Measurements from ENCODE around the gene B4GALNT4.
"Not testable (repeated sequence)": the region's sequence is repeated elsewhere in the genome, so short reads cannot be mapped to it uniquely, and the experiment has no call there.

B4GALNT4 gene

GRCh38 chr11:375065-376025, 6.0 kb downstream of the B4GALNT4 start:
- DNase-seq (ENCODE audit: low read depth), result no peak

GRCh38 chr11:376531-377173, 7.4 kb downstream of the B4GALNT4 start:
- no peak for DNase-seq (ENCODE audit: low read depth)

DNA sequence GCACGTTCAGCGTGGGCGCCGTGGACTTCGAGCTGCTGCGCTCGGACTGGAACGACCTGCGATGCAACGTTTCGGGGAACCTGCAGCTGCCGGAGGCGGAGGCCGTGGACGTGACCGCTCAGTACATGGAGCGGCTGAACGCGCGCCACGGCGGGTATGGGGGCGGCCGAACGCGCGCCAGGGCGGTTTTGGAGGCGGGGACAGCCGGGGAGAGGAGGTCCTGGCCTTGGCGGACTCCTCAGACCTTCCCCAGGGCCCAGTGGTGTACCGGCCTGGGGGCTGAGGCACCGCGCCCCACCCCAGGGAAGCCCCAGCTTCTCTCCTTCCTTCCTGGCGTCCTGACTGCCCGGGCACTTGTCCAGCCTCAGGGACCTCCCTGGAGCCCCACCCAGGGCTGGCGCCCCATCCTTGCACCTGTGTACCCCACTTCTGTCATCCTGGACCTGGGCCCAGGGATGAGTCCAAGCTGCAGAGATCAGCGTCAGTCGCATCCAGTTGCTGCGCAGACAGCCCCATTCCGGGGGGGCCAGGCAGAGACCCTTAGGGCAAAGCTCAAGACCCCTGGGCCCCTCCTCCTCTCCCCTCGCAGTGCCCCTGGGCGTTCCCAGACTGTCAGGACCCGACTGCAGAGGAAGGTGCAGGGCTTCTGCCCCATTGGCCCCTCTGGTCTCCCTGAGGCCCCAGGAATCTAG, 8.0 kb downstream of the B4GALNT4 start:
- no peak for DNase-seq (ENCODE audit: low read depth)

DNA sequence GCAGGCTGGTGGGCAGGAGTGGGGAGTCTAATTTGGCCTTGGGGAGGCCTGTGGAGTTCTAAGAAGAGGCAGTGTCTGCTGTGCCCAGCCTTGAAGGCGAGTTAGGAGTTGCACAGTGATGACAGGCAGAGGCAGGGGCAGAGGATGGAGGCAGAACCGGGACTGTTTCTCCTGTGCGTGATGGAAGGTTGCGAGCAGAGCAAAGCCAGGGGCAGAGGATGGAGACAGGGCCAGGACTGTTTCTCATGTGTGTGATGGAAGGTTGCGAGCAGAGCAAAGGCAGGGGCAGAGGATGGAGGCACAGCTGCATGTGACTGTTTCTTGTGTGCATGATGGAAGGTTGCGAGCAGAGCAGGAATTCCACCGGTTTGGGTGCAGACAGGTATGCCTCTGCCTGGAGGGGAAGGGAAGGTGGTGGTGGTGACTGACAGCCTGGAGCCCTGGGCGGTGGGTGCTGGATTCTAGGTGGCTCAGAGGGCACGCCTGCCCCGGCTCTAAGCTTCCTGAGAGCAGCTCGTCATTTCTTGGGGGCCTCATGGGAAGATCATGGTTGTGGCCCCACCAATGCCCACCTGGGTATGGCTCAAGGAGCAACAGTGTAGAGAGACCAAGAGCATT, 8.7 kb downstream of the B4GALNT4 start:
- DNase-seq (ENCODE audit: low read depth), result no peak

- no peak for DNase-seq (ENCODE audit: low read depth)
Measured at GRCh38 chr11:379205-380094, 10.2 kb downstream of the B4GALNT4 start.

- DNase-seq (ENCODE audit: low read depth), result no peak
Measured at GRCh38 chr11:380095-380480, 10.8 kb downstream of the B4GALNT4 start.

- no peak for DNase-seq (ENCODE audit: low read depth)
Measured at GRCh38 chr11:380491-380890, 11.2 kb downstream of the B4GALNT4 start.

- no peak for DNase-seq (ENCODE audit: low read depth)
Measured at GRCh38 chr11:380996-381395, 11.7 kb downstream of the B4GALNT4 start.

DNA sequence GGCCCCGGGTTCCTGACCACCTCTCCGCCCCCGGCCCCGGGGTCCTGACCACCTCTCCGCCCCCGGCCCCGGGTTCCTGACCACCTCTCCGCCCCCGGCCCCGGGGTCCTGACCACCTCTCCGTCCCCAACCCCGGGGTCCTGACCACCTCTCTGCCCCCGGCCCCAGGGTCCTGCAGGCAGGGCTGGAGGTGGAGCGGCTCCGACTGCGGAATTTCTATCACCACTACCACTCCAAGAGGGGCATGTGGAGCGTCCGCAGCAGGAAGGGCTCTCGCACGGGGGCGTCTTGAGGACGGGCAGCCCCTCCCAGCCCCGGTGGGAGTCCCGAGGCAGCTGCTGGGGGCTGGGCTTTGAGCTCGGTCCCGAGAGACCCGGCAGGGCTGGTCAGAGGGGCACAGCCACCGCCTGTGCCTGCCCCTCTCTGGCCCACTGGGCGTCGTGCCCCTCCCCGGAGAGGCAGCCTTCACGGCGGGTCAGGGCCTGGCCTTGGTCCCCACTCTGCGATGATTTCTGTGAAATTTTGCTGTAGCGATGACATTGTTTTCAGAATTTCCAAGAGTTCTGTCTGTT, 12.3 kb downstream of the B4GALNT4 start:
- DNase-seq (ENCODE audit: low read depth), result no peak

- no peak for DNase-seq (ENCODE audit: low read depth)
Measured at GRCh38 chr11:382081-382629, 12.9 kb downstream of the B4GALNT4 start.

GRCh38 chr11:383431-383830, 14.1 kb downstream of the B4GALNT4 start:
- no peak for DNase-seq (ENCODE audit: low read depth)

- DNase-seq (ENCODE audit: low read depth), result no peak
Measured at GRCh38 chr11:384511-384910, 15.2 kb downstream of the B4GALNT4 start.

DNA sequence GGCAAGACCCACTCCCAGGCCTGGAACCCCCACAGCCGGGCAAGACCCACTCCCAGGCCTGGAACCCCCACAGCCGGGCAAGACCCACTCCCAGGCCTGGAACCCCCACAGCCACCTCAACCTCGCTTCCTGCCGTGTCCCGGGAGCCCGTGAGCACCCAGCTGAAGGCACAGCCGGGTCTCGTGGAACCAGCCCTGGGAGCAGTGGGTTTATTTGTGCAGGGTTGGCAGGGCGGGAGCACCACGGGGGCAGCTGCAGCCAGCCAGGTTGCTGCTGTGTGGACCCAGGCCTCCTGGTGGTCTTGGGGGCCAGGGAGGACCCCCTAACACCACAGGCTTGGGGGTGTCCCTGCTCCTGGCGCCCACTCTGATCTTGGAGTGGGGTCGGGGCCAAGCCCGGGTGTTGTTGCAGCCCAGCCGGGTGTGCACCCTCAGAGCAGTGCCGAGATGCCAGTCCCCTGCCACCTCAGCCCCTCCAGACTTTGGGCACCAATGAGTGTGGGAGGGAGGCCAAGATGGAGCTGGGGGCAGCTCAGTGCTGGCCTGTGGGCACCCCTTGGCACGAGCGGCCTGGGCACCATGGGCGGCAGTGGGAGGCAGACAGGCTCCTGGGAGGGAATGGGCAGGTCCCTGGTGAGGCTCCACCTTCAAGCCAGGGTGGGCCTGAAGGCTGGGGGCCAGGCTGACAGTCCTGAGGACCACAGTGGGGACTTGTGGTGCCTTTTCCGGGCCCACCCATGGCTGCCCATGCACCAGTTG, 16.5 kb downstream of the B4GALNT4 start:
- no peak for DNase-seq (ENCODE audit: low read depth)

- DNase-seq (ENCODE audit: low read depth), result no peak
Measured at GRCh38 chr11:386483-386882, 17.2 kb downstream of the B4GALNT4 start.

GRCh38 chr11:387193-387793, 18.0 kb downstream of the B4GALNT4 start:
- DNase-seq (ENCODE audit: low read depth), result no peak

DNA sequence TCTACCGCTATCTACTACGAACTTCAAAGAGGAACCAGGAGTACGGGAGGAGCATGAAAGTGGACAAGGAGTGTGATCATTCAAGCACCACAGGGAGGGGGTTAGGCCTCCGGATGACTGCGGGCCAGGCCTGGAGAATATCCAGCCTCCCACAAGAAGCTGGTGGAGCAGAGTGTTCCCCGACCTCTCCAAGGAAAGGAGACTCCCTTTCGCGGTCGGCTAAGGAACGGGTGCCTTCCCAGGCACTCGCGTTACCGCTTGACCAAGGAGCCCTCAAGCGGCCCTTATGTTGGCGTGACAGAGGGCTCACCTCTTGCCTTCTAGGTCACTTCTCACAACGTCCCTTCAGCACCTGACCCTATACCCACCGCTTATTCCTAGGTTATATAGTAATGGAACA, 20.1 kb downstream of the B4GALNT4 start:
- not testable (repeated sequence) for DNase-seq (ENCODE audit: low read depth)

DNA sequence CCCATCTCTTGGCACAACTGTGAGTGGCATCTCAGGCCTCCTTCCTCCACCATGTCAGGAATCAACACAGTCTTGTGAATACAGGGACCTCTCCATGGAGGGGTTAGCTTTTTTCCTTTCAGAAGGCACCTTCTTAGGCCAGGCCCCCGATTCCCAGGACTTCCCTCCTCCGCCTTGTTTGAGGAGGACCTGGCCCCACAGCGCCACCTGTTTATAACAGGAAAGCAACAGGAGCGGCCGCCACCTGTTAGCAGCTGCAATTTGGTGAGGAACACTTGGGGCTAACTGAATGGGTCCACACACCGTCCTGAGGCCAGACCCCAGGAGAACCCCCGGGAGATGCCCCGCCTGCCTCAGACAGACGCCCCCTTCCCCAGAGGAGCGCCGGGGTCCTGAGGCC, 20.9 kb downstream of the B4GALNT4 start:
- no peak for DNase-seq (ENCODE audit: low read depth)

- no peak for DNase-seq (ENCODE audit: low read depth)
Measured at GRCh38 chr11:391117-392017, 22.1 kb downstream of the B4GALNT4 start.

Data from activated T-cell treated with anti-CD3 and anti-CD28 coated beads for 1 hour (primary cell).